ENCODE measurements around the gene HSD17B10.
"Not testable (repeated sequence)": the region's sequence is repeated elsewhere in the genome, so short reads cannot be mapped to it uniquely, and the experiment has no call there.

DNA sequence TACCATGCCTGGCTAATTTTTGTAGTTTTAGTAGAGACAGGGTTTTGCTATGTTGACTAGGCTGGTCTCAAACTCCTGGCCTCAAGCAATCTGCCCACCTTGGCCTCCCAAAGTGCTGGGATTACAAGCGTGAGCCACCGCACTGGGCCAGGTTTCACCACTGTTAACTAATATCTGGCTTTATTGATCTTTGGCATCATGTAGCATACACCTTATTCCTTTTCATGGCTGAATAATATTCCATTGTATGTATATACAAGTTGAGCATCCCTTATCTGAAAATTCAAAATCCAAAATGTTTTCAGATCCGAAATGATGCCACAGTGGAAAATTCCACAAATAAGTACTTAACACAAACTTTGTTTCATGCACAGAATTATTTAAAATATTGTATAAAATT lies 34.5 kb upstream of the HSD17B10 start:
- TF ChIP-seq, protein P1, sequence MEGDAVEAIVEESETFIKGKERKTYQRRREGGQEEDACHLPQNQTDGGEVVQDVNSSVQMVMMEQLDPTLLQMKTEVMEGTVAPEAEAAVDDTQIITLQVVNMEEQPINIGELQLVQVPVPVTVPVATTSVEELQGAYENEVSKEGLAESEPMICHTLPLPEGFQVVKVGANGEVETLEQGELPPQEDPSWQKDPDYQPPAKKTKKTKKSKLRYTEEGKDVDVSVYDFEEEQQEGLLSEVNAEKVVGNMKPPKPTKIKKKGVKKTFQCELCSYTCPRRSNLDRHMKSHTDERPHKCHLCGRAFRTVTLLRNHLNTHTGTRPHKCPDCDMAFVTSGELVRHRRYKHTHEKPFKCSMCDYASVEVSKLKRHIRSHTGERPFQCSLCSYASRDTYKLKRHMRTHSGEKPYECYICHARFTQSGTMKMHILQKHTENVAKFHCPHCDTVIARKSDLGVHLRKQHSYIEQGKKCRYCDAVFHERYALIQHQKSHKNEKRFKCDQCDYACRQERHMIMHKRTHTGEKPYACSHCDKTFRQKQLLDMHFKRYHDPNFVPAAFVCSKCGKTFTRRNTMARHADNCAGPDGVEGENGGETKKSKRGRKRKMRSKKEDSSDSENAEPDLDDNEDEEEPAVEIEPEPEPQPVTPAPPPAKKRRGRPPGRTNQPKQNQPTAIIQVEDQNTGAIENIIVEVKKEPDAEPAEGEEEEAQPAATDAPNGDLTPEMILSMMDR (IDR thresholded peaks at IDR 0.05): not testable (repeated sequence)
- not testable (repeated sequence) for TF ChIP-seq EP300 (IDR thresholded peaks at IDR 0.05; ENCODE audit: low read depth); POLR2A (IDR thresholded peaks at IDR 0.05)
